ENCODE data around the gene PDSS2. TPM values are rescaled to one million over a fixed set of nuclear protein-coding genes. Genes with fewer than 3 reads are reported as not detected.
A peak's percentile ranks its signal among the peaks of the same experiment; 100 is the strongest.

PDSS2 gene
- total RNA-seq, 1 experiment from 2014 or later = 16.1 TPM

DNA sequence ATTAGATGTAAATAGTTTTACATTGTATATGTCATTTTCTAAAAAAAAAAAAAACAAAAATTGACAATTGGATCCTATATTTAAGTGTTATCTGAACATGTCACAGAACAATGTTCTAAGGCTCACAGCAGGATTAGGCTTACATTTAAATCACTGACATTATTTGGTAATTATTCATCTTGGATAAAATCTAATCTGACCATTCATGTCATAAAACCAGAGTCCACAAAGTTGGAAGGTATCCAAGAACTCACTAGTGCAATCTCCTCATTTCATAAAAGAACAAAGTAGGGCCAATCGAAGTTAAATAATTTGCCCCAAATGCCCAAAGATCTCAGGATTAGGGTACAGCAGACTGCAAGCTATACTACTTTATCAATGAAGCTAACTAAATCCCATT, 73.0 kb downstream of the PDSS2 start:
- intact Hi-C loops (cut with micrococcal nuclease; ENCODE audit: unreplicated experiment) = no loop called here
- DNase-seq (ENCODE audit: low spot score) = peak; percentile 5
- TF ChIP-seq, protein P1, sequence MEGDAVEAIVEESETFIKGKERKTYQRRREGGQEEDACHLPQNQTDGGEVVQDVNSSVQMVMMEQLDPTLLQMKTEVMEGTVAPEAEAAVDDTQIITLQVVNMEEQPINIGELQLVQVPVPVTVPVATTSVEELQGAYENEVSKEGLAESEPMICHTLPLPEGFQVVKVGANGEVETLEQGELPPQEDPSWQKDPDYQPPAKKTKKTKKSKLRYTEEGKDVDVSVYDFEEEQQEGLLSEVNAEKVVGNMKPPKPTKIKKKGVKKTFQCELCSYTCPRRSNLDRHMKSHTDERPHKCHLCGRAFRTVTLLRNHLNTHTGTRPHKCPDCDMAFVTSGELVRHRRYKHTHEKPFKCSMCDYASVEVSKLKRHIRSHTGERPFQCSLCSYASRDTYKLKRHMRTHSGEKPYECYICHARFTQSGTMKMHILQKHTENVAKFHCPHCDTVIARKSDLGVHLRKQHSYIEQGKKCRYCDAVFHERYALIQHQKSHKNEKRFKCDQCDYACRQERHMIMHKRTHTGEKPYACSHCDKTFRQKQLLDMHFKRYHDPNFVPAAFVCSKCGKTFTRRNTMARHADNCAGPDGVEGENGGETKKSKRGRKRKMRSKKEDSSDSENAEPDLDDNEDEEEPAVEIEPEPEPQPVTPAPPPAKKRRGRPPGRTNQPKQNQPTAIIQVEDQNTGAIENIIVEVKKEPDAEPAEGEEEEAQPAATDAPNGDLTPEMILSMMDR (conservative IDR thresholded peaks at IDR 0.05; ENCODE audit: low read depth, low read length) = no peak
- no peak for TF ChIP-seq EZH2 (IDR thresholded peaks at IDR 0.05; ENCODE audit: borderline replicate concordance, low read depth, low read length, poor library complexity, severe bottlenecking)
- Histone ChIP-seq H3K27ac (ENCODE audit: low read depth, low read length, poor library complexity, severe bottlenecking) (no peak overlapping the region), H3K4me3 (ENCODE audit: low read depth, low read length, poor library complexity, severe bottlenecking) (no peak overlapping the region), H3K36me3 (ENCODE audit: insufficient read depth, low read length, poor library complexity, severe bottlenecking) (no peaks in the 10 kb centered on the region), H3K9me3 (ENCODE audit: low read depth, low read length, poor library complexity, severe bottlenecking) (no peaks in the 10 kb centered on the region), H3K27me3 (replicated peaks; ENCODE audit: insufficient read depth, low read depth, low read length, poor library complexity) (no peaks in the 10 kb centered on the region), H3K4me1 (ENCODE audit: insufficient read depth, low read length, poor library complexity, severe bottlenecking) (peaks cover 9% of the 10 kb centered on the region)
- CTCF ChIA-PET = no interaction called here
- no TSS peak for BruUV-seq (replicated peaks)
- POLR2A ChIA-PET (ENCODE audit: low non-redundant PET) = no interaction called here

DNA sequence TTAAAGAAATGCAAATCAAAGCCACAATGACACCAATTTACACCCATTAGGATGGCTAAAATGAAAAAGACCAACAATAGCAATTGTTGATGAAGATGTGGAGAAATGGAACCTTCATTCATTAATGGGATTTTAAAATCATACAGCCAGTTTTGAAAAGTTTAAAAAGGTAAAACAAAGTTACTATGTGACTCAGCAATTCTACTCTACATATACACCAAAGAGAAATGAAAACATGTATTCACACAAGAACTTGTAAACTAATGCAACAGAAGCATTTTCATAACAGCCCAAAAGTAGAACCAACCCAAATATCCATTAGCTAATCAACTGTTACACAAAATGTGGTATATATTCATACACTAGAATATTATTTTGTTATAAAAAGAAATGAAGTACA, 75.7 kb downstream of the PDSS2 start:
- no peak for DNase-seq (ENCODE audit: low spot score)
- BruUV-seq (replicated peaks) = no TSS peak
- ChIA-PET CTCF (no interaction called here), POLR2A (ENCODE audit: low non-redundant PET) (no interaction called here)
- H3K4me3 ChIP-seq (ENCODE audit: low read depth, low read length, poor library complexity, severe bottlenecking) = no peak overlapping the region
- no peaks in the 10 kb centered on the region for H3K9me3 ChIP-seq (ENCODE audit: low read depth, low read length, poor library complexity, severe bottlenecking)
- intact Hi-C loops (cut with micrococcal nuclease; ENCODE audit: unreplicated experiment) = no loop called here
- TF ChIP-seq, protein P1 (conservative IDR thresholded peaks at IDR 0.05; ENCODE audit: low read depth, low read length) = no peak
- H3K27me3 ChIP-seq (replicated peaks; ENCODE audit: insufficient read depth, low read depth, low read length, poor library complexity) = no peaks in the 10 kb centered on the region
- peaks cover 9% of the 10 kb centered on the region for H3K4me1 ChIP-seq (ENCODE audit: insufficient read depth, low read length, poor library complexity, severe bottlenecking)
- no peaks in the 10 kb centered on the region for H3K36me3 ChIP-seq (ENCODE audit: insufficient read depth, low read length, poor library complexity, severe bottlenecking)
- H3K27ac ChIP-seq (ENCODE audit: low read depth, low read length, poor library complexity, severe bottlenecking) = no peak overlapping the region

DNA sequence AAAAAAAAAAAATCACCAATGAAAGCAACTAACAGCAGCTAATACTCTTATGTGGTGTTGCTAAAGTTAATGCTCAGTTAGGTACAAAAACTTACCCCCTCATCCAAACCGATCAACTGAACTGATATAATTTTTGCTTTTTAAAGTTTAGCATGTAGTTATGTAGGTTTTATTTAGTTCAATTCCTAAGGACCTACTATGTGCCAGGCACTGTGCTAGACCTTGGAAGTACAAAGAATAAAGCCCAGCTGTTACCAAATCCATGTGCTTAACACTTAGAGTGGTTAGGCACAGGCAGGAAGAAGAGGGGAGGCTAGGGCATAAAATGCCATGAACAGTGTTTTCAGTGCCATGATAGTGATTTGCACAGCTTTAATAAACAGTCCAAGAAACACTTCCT, 85.1 kb downstream of the PDSS2 start:
- Histone ChIP-seq H3K27ac (ENCODE audit: low read depth, low read length, poor library complexity, severe bottlenecking) (no peak overlapping the region), H3K4me1 (ENCODE audit: insufficient read depth, low read length, poor library complexity, severe bottlenecking) (no peaks in the 10 kb centered on the region), H3K27me3 (replicated peaks; ENCODE audit: insufficient read depth, low read depth, low read length, poor library complexity) (no peaks in the 10 kb centered on the region), H3K4me3 (ENCODE audit: low read depth, low read length, poor library complexity, severe bottlenecking) (no peak overlapping the region), H3K9me3 (ENCODE audit: low read depth, low read length, poor library complexity, severe bottlenecking) (no peaks in the 10 kb centered on the region), H3K36me3 (ENCODE audit: insufficient read depth, low read length, poor library complexity, severe bottlenecking) (no peaks in the 10 kb centered on the region)
- ChIA-PET CTCF (no interaction called here), POLR2A (ENCODE audit: low non-redundant PET) (no interaction called here)
- TF ChIP-seq, protein P1 (conservative IDR thresholded peaks at IDR 0.05; ENCODE audit: low read depth, low read length) = no peak
- TF ChIP-seq EZH2 (IDR thresholded peaks at IDR 0.05; ENCODE audit: borderline replicate concordance, low read depth, low read length, poor library complexity, severe bottlenecking) = no peak
- DNase-seq (ENCODE audit: low spot score) = no peak
- no TSS peak for BruUV-seq (replicated peaks)
- intact Hi-C loops (cut with micrococcal nuclease; ENCODE audit: unreplicated experiment) = no loop called here
